Neural cell (in vitro differentiated cells): ENCODE measurements around the gene WIPF2. TPM values are rescaled to one million over a fixed set of nuclear protein-coding genes. Genes with fewer than 3 reads are reported as not detected.

Source experiments
- H2AFZ ChIP-seq: fragments of 200-600, 300-800 bp; sonication (generic), shearing (Covaris generic); 2 replicates; pipeline ENCODE4 v1.6.0; 2014; ENCODE audit warnings: low read depth, mild to moderate bottlenecking, antibody characterized with exemption, low read length, moderate library complexity
- H3F3A ChIP-seq: fragments of 200-600 bp; shearing (Covaris generic); 2 replicates; pipeline ENCODE4 v1.6.1; 2016; ENCODE audit warnings: mild to moderate bottlenecking, moderate library complexity, mixed read lengths, antibody characterized with exemption, low read length; ENCODE audit not compliant: insufficient read depth, poor library complexity, severe bottlenecking
- H3K27ac ChIP-seq: fragments of 200-600, 300-800 bp; sonication (generic), shearing (Covaris generic); 2 replicates; pipeline ENCODE4 v1.5.1; 2014; ENCODE audit warnings: mild to moderate bottlenecking, low read length, moderate library complexity
- H3K27me3 ChIP-seq: fragments of 300-800, 200-600 bp; sonication (generic), shearing (Covaris generic); 2 replicates; pipeline ENCODE4 v1.6.0; 2014; ENCODE audit warnings: mild to moderate bottlenecking, low read depth, low read length, moderate library complexity; ENCODE audit not compliant: insufficient read depth
- H3K36me3 ChIP-seq: fragments of 300-800, 200-600 bp; sonication (generic), shearing (Covaris generic); 2 replicates; pipeline ENCODE4 v1.5.1; 2014; ENCODE audit warnings: mild to moderate bottlenecking, antibody characterized with exemption, low read length, moderate library complexity; ENCODE audit not compliant: insufficient read depth
- H3K4me2 ChIP-seq: fragments of 300-800, 200-600 bp; sonication (generic), shearing (Covaris generic); 2 replicates; pipeline ENCODE4 v1.6.0; 2014; ENCODE audit warnings: mild to moderate bottlenecking, low read length
- H3K4me3 ChIP-seq: fragments of 300-800, 200-600 bp; sonication (generic), shearing (Covaris generic); 2 replicates; pipeline ENCODE4 v1.5.1; 2014; ENCODE audit warnings: mild to moderate bottlenecking, low read length, moderate library complexity
- H3K79me2 ChIP-seq: fragments of 200-600 bp; shearing (Covaris generic); replicated peaks from 2 replicates; pipeline ENCODE4 v1.6.0; 2014; ENCODE audit warnings: mild to moderate bottlenecking, low read length, moderate library complexity; ENCODE audit not compliant: insufficient read depth
- H3K9ac ChIP-seq: fragments of 300-800, 200-600 bp; sonication (generic), shearing (Covaris generic); 2 replicates; pipeline ENCODE4 v1.6.1; 2016; ENCODE audit warnings: mild to moderate bottlenecking, low read length, mixed read lengths
- H3K9me2 ChIP-seq: fragments of 200-600 bp; shearing (Covaris generic); 2 replicates; pipeline ENCODE4 v1.6.1; 2016; ENCODE audit warnings: mild to moderate bottlenecking, low read length, mixed read lengths; ENCODE audit not compliant: insufficient read depth
- H3K9me3 ChIP-seq: fragments of 200-600, 300-800 bp; sonication (generic), shearing (Covaris generic); 2 replicates; pipeline ENCODE4 v1.6.1; 2016; ENCODE audit warnings: mild to moderate bottlenecking, mixed run types, low read length, moderate library complexity, mixed read lengths
- H4K20me1 ChIP-seq: fragments of 200-600 bp; shearing (Covaris generic); 2 replicates; pipeline ENCODE4 v1.6.1; 2016; ENCODE audit warnings: mild to moderate bottlenecking, mixed run types; ENCODE audit not compliant: insufficient read depth
- CTCF ChIP-seq: fragments of 450-650 bp; IDR thresholded peaks from 2 replicates; pipeline ENCODE4 v1.5.1; 2014; ENCODE audit warnings: antibody characterized with exemption, mild to moderate bottlenecking, moderate library complexity; ENCODE audit not compliant: poor library complexity, severe bottlenecking
- EP300 ChIP-seq: fragments of 450-650 bp; conservative IDR thresholded peaks from 2 replicates; pipeline ENCODE4 v1.6.1; 2014; ENCODE audit warnings: antibody characterized with exemption, mild to moderate bottlenecking, moderate library complexity; ENCODE audit not compliant: poor library complexity, severe bottlenecking
- EZH2 ChIP-seq: fragments of 200-600, 300-800 bp; shearing (Covaris generic), sonication (generic); IDR thresholded peaks from 2 replicates; pipeline ENCODE4 v1.6.1; 2014; ENCODE audit warnings: antibody characterized with exemption, low read length, borderline replicate concordance, mild to moderate bottlenecking; ENCODE audit not compliant: insufficient read depth, poor library complexity, severe bottlenecking
- MXI1 ChIP-seq: fragments of 450-650 bp; conservative IDR thresholded peaks from 2 replicates; pipeline ENCODE4 v1.6.1; 2014; ENCODE audit warnings: antibody characterized with exemption, mild to moderate bottlenecking; ENCODE audit not compliant: poor library complexity, severe bottlenecking
- POLR2AphosphoS5 ChIP-seq: IDR thresholded peaks from 2 replicates; pipeline ENCODE4 v1.6.1; 2012
- RAD21 ChIP-seq: fragments of 450-650 bp; conservative IDR thresholded peaks from 2 replicates; pipeline ENCODE4 v1.6.1; 2014; ENCODE audit warnings: antibody characterized with exemption, mild to moderate bottlenecking, moderate library complexity
- REST ChIP-seq: IDR thresholded peaks from 2 replicates; pipeline ENCODE4 v1.6.1; 2012; ENCODE audit warnings: borderline replicate concordance
- SMC3 ChIP-seq: fragments of 450-650 bp; conservative IDR thresholded peaks from 2 replicates; pipeline ENCODE4 v1.6.1; 2014; ENCODE audit warnings: antibody characterized with exemption, mild to moderate bottlenecking, moderate library complexity; ENCODE audit not compliant: poor library complexity
- TAF1 ChIP-seq: IDR thresholded peaks from 2 replicates; pipeline ENCODE4 v1.6.1; 2012; ENCODE audit warnings: low read depth
- polyA plus RNA-seq: library from polyadenylated mRNA; depleted of rRNA; stranded (reverse); fragments of >200 nt; gene quantifications from 2 replicates; pipeline ENCODE4 v1.2.3, GENCODE V29; 2014

The WIPF2 gene
- polyA plus RNA-seq, 1 donor from 2014 or later: 11.5 TPM

GRCh38 chr17:40283662-40284061, 64.6 kb downstream of the WIPF2 start:
- peaks cover 17% of the 10 kb centered on the region for H3K36me3 ChIP-seq
- no peaks in the 10 kb centered on the region for H3F3A ChIP-seq
- H2AFZ ChIP-seq: no peak overlapping the region
- no peaks in the 10 kb centered on the region for H3K27me3 ChIP-seq
- no peak overlapping the region for H3K4me2 ChIP-seq
- no peaks in the 10 kb centered on the region for H3K79me2 ChIP-seq
- H3K27ac ChIP-seq: no peak overlapping the region
- H3K4me3 ChIP-seq: no peak overlapping the region
- no peak for TF ChIP-seq RAD21
- TF ChIP-seq POLR2AphosphoS5: no peak
- TF ChIP-seq EZH2: no peak
- TF ChIP-seq CTCF: no peak
- no peak for TF ChIP-seq TAF1
- no peak for TF ChIP-seq MXI1
- no peak for TF ChIP-seq EP300
- TF ChIP-seq REST: no peak
- no peak for TF ChIP-seq SMC3
- H3K9me2 ChIP-seq: no peaks in the 10 kb centered on the region
- H3K9ac ChIP-seq: no peak overlapping the region
- no peaks in the 10 kb centered on the region for H3K9me3 ChIP-seq
- no peaks in the 10 kb centered on the region for H4K20me1 ChIP-seq

- no peak overlapping the region for H3K4me3 ChIP-seq
- H3K9me3 ChIP-seq: no peaks in the 10 kb centered on the region
- H3K36me3 ChIP-seq: peaks cover 13% of the 10 kb centered on the region
- no peak overlapping the region for H2AFZ ChIP-seq
- TF ChIP-seq REST: no peak
- TF ChIP-seq EP300: no peak
- TF ChIP-seq CTCF: no peak
- TF ChIP-seq TAF1: no peak
- TF ChIP-seq EZH2: no peak
- no peak for TF ChIP-seq MXI1
- no peak for TF ChIP-seq POLR2AphosphoS5
- no peaks in the 10 kb centered on the region for H3K9me2 ChIP-seq
- peaks cover 4% of the 10 kb centered on the region for H3K79me2 ChIP-seq
- no peaks in the 10 kb centered on the region for H4K20me1 ChIP-seq
- no peaks in the 10 kb centered on the region for H3F3A ChIP-seq
- no peak overlapping the region for H3K9ac ChIP-seq
- no peaks in the 10 kb centered on the region for H3K27me3 ChIP-seq
- no peak overlapping the region for H3K4me2 ChIP-seq
- H3K27ac ChIP-seq: no peak overlapping the region
Observed at GRCh38 chr17:40284085-40284713, 65.1 kb downstream of the WIPF2 start.
